Stimulated activated CD8-positive, alpha-beta memory T cell treated with anti-CD3 and anti-CD28 coated beads, Interleukin-2, amount 100 ng/mL, for 1 hour (primary cell): ENCODE results near the gene TCF12.

Experiments
- DNase-seq, 2 donors: peaks; one replicate each; pipeline ENCODE4 v3.0.0-alpha.2; 2020; ENCODE audit warnings: low read depth in 2 of 2

TCF12 gene

GRCh38 chr15:57251941-57252340 is 333.5 kb downstream of the TCF12 start:
- DNase-seq: no peak

- no peak for DNase-seq
These were observed 334.6 kb downstream of the TCF12 start for GRCh38 chr15:57253082-57253481.

GRCh38 chr15:57253500-57253899 is 335.1 kb downstream of the TCF12 start:
- DNase-seq: no peak

GRCh38 chr15:57255751-57256341 is 337.4 kb downstream of the TCF12 start:
- DNase-seq: no peak

- DNase-seq: no peak
These were observed 338.5 kb downstream of the TCF12 start for GRCh38 chr15:57256939-57257338.

GRCh38 chr15:57259568-57260040 is 341.2 kb downstream of the TCF12 start:
- DNase-seq: no peak

GRCh38 chr15:57263520-57263919 is 345.1 kb downstream of the TCF12 start:
- no peak for DNase-seq

GRCh38 chr15:57272771-57273357 is 354.4 kb downstream of the TCF12 start:
- no peak for DNase-seq

- DNase-seq: no peak
These were observed 355.0 kb downstream of the TCF12 start for GRCh38 chr15:57273402-57273801.

GRCh38 chr15:57278439-57278838 is 360.0 kb downstream of the TCF12 start:
- DNase-seq: no peak

GRCh38 chr15:57280464-57280863 is 362.0 kb downstream of the TCF12 start:
- DNase-seq: no peak

- no peak for DNase-seq
These were observed 362.9 kb downstream of the TCF12 start for GRCh38 chr15:57281321-57281720.

GRCh38 chr15:57282686-57283085 is 364.2 kb downstream of the TCF12 start:
- no peak for DNase-seq

- no peak for DNase-seq
These were observed 365.5 kb downstream of the TCF12 start for GRCh38 chr15:57283774-57284503.

- no peak for DNase-seq
These were observed 366.1 kb downstream of the TCF12 start for GRCh38 chr15:57284535-57284934.

GRCh38 chr15:57285386-57285785 is 366.9 kb downstream of the TCF12 start:
- DNase-seq: no peak

- no peak for DNase-seq
These were observed 368.1 kb downstream of the TCF12 start for GRCh38 chr15:57286446-57287122.

- no peak for DNase-seq
These were observed 368.7 kb downstream of the TCF12 start for GRCh38 chr15:57287123-57287521.

GRCh38 chr15:57288926-57289580 is 370.6 kb downstream of the TCF12 start:
- DNase-seq: no peak

- DNase-seq: no peak
These were observed 371.7 kb downstream of the TCF12 start for GRCh38 chr15:57290187-57290586.

- no peak for DNase-seq
These were observed 372.4 kb downstream of the TCF12 start for GRCh38 chr15:57290826-57291225.
